H7 (cell line): Measurements from ENCODE around the gene KCNAB2. TPM values are rescaled to one million over a fixed set of nuclear protein-coding genes. Genes with fewer than 3 reads are reported as not detected.
"Not testable (repeated sequence)": the region's sequence is repeated elsewhere in the genome, so short reads cannot be mapped to it uniquely, and the experiment has no call there.

Source experiments
- DNase-seq: peaks from one replicate; pipeline ENCODE4 v3.0.0; 2012
- H3K27me3 ChIP-seq: 2 replicates; pipeline ENCODE4 v1.6.0; 2011; ENCODE audit warnings: mild to moderate bottlenecking, low read length; ENCODE audit not compliant: control insufficient read depth, insufficient read depth
- H3K36me3 ChIP-seq: replicated peaks from 2 replicates; pipeline ENCODE4 v1.5.1; 2011; ENCODE audit warnings: low read length; ENCODE audit not compliant: control insufficient read depth, insufficient read depth
- H3K4me3 ChIP-seq: 2 replicates; pipeline ENCODE4 v1.5.1; 2011; ENCODE audit warnings: low read depth, mild to moderate bottlenecking, control low read depth, low read length, moderate library complexity; ENCODE audit not compliant: insufficient read depth
- total RNA-seq: library from RNA; depleted of rRNA; stranded (reverse); fragments of >200 nt; shearing (Covaris generic); gene quantifications from 2 replicates; pipeline ENCODE4 v1.2.3, GENCODE V29; 2014

Gene KCNAB2
- total RNA-seq, 1 experiment from 2014 or later = 6.6 TPM

- no peak for DNase-seq
- Histone ChIP-seq H3K27me3 (no peaks in the 10 kb centered on the region), H3K4me3 (no peak overlapping the region), H3K36me3 (no peaks in the 10 kb centered on the region)
Observed at GRCh38 chr1:6070450-6070974, 24.8 kb downstream of the KCNAB2 start.

GRCh38 chr1:6071219-6071618 is 25.5 kb downstream of the KCNAB2 start:
- Histone ChIP-seq H3K36me3 (no peaks in the 10 kb centered on the region), H3K4me3 (no peak overlapping the region), H3K27me3 (no peaks in the 10 kb centered on the region)
- no peak for DNase-seq

- Histone ChIP-seq H3K36me3 (no peaks in the 10 kb centered on the region), H3K4me3 (no peak overlapping the region), H3K27me3 (no peaks in the 10 kb centered on the region)
- DNase-seq = no peak
Observed at GRCh38 chr1:6072774-6073479, 27.2 kb downstream of the KCNAB2 start.

GRCh38 chr1:6073480-6074053 is 27.9 kb downstream of the KCNAB2 start:
- Histone ChIP-seq H3K36me3 (no peaks in the 10 kb centered on the region), H3K27me3 (no peaks in the 10 kb centered on the region), H3K4me3 (no peak overlapping the region)
- no peak for DNase-seq

- no peak overlapping the region for H3K4me3 ChIP-seq
- no peak for DNase-seq
- no peaks in the 10 kb centered on the region for H3K36me3 ChIP-seq
- no peaks in the 10 kb centered on the region for H3K27me3 ChIP-seq
Observed at GRCh38 chr1:6074192-6074901, 28.7 kb downstream of the KCNAB2 start.

- no peak overlapping the region for H3K4me3 ChIP-seq
- H3K27me3 ChIP-seq = no peaks in the 10 kb centered on the region
- DNase-seq = no peak
- no peaks in the 10 kb centered on the region for H3K36me3 ChIP-seq
Observed at GRCh38 chr1:6075748-6076147, 30.1 kb downstream of the KCNAB2 start.

GRCh38 chr1:6077061-6077460 is 31.4 kb downstream of the KCNAB2 start:
- H3K36me3 ChIP-seq, DNase-seq, H3K27me3 ChIP-seq, H3K4me3 ChIP-seq: not testable (repeated sequence)

GRCh38 chr1:6077506-6077905 is 31.8 kb downstream of the KCNAB2 start:
- Histone ChIP-seq H3K27me3 (no peaks in the 10 kb centered on the region), H3K4me3 (no peak overlapping the region), H3K36me3 (no peaks in the 10 kb centered on the region)
- peak; percentile 83 for DNase-seq

GRCh38 chr1:6077919-6078318 is 32.2 kb downstream of the KCNAB2 start:
- Histone ChIP-seq H3K27me3 (no peaks in the 10 kb centered on the region), H3K4me3 (no peak overlapping the region), H3K36me3 (no peaks in the 10 kb centered on the region)
- DNase-seq = no peak

GRCh38 chr1:6080469-6080868 is 34.8 kb downstream of the KCNAB2 start:
- peak; percentile 75 for DNase-seq
- no peak overlapping the region for H3K4me3 ChIP-seq
- no peaks in the 10 kb centered on the region for H3K27me3 ChIP-seq

GRCh38 chr1:6081901-6082300 is 36.2 kb downstream of the KCNAB2 start:
- Histone ChIP-seq H3K36me3 (no peaks in the 10 kb centered on the region), H3K27me3 (no peaks in the 10 kb centered on the region), H3K4me3 (no peak overlapping the region)
- no peak for DNase-seq

More at GRCh38 chr1:6080469-6080868, 34.8 kb downstream of the KCNAB2 start:
- H3K36me3 ChIP-seq = no peaks in the 10 kb centered on the region

GRCh38 chr1:6082430-6082971 is 36.8 kb downstream of the KCNAB2 start:
- peak; percentile 84 for DNase-seq
- H3K36me3 ChIP-seq = no peaks in the 10 kb centered on the region
- H3K4me3 ChIP-seq = no peak overlapping the region
- H3K27me3 ChIP-seq = no peaks in the 10 kb centered on the region

- DNase-seq = no peak
- Histone ChIP-seq H3K4me3 (no peak overlapping the region), H3K36me3 (no peaks in the 10 kb centered on the region), H3K27me3 (no peaks in the 10 kb centered on the region)
Observed at GRCh38 chr1:6083385-6083784, 37.7 kb downstream of the KCNAB2 start.

- no peak for DNase-seq
- Histone ChIP-seq H3K36me3 (no peaks in the 10 kb centered on the region), H3K27me3 (no peaks in the 10 kb centered on the region), H3K4me3 (no peak overlapping the region)
Observed at GRCh38 chr1:6083801-6084446, 38.2 kb downstream of the KCNAB2 start.
